HG03280 (cell line): ENCODE data around the gene RAD51B.

Experiments used
- ATAC-seq: cut with Tn5 transposase; IDR thresholded peaks from one replicate; pipeline ENCODE4 v1.9.1; 2021; ENCODE audit warnings: mild to moderate bottlenecking, moderate library complexity; ENCODE audit not compliant: unreplicated experiment

RAD51B gene

GRCh38 chr14:68492381-68493151 lies 673.0 kb downstream of the RAD51B start:
- no peak for ATAC-seq

- no peak for ATAC-seq
These were observed 673.8 kb downstream of the RAD51B start for GRCh38 chr14:68493152-68493911.

- no peak for ATAC-seq
These were observed 675.8 kb downstream of the RAD51B start for GRCh38 chr14:68495101-68496039.

GRCh38 chr14:68497011-68497410 lies 677.4 kb downstream of the RAD51B start:
- no peak for ATAC-seq

- ATAC-seq, result no peak
These were observed 679.9 kb downstream of the RAD51B start for GRCh38 chr14:68499451-68499850.

- ATAC-seq, result no peak
These were observed 681.6 kb downstream of the RAD51B start for GRCh38 chr14:68501171-68501570.

- no peak for ATAC-seq
These were observed 682.1 kb downstream of the RAD51B start for GRCh38 chr14:68501614-68502052.

GRCh38 chr14:68502230-68502629 lies 682.7 kb downstream of the RAD51B start:
- ATAC-seq, result no peak

GRCh38 chr14:68503186-68503825 lies 683.7 kb downstream of the RAD51B start:
- no peak for ATAC-seq

GRCh38 chr14:68504861-68505260 lies 685.3 kb downstream of the RAD51B start:
- ATAC-seq, result no peak

- no peak for ATAC-seq
These were observed 686.6 kb downstream of the RAD51B start for GRCh38 chr14:68506021-68506644.

- peak; percentile 65 for ATAC-seq
These were observed 687.3 kb downstream of the RAD51B start for GRCh38 chr14:68506645-68507419.

- no peak for ATAC-seq
These were observed 688.0 kb downstream of the RAD51B start for GRCh38 chr14:68507544-68508081.

GRCh38 chr14:68508581-68508980 lies 689.0 kb downstream of the RAD51B start:
- no peak for ATAC-seq

- no peak for ATAC-seq
These were observed 689.8 kb downstream of the RAD51B start for GRCh38 chr14:68509188-68509983.

GRCh38 chr14:68510201-68511128 lies 690.9 kb downstream of the RAD51B start:
- ATAC-seq, result no peak
